GM21825 (cell line): ENCODE data around the gene NAPSA.

Experiments used
- ATAC-seq: cut with Tn5 transposase; IDR thresholded peaks from one replicate; pipeline ENCODE4 v1.9.1; 2021; ENCODE audit warnings: mild to moderate bottlenecking, moderate library complexity; ENCODE audit not compliant: unreplicated experiment

Gene NAPSA

DNA sequence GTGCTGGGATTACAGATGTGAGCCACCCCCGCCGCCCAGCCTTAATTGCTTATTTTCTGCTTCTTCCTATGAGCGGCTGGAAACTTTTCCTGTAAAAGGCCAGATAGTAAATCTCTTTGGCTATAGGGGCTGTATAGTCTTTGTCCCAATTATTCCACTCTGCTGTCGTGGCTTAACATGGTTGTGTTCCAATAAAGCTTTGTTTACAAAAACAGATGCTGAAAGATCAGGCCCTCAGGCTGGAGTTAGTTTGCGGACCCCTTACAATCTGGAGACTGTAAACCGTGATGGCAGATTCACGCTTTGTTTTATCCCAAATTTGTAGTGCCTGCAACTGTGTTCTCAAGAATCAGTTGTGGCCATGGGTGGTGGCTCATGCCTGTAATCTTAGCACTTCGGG is 47.0 kb downstream of the NAPSA start:
- no peak for ATAC-seq

DNA sequence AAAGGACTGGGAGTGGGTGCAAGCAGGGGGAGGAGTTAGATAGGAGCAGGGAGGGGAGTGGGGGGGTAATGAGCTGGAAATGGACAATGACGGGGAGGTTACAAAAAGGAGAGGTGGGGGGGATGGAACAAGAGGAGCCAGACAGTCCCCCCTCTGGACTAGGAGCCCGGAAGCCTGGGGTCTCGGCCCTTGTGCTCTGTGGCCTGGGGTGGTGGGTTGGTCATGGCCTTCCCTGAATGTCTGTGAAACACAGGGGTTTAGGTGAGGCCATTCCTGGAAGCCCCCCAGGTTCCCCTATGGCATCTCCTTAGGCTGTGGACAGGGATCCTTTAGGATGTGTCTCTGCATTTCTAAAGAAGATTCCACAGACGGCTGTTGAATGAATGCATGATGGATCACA is 48.3 kb downstream of the NAPSA start:
- ATAC-seq: no peak

- ATAC-seq: no peak
Measured at GRCh38 chr19:50315773-50316448, 49.5 kb downstream of the NAPSA start.

DNA sequence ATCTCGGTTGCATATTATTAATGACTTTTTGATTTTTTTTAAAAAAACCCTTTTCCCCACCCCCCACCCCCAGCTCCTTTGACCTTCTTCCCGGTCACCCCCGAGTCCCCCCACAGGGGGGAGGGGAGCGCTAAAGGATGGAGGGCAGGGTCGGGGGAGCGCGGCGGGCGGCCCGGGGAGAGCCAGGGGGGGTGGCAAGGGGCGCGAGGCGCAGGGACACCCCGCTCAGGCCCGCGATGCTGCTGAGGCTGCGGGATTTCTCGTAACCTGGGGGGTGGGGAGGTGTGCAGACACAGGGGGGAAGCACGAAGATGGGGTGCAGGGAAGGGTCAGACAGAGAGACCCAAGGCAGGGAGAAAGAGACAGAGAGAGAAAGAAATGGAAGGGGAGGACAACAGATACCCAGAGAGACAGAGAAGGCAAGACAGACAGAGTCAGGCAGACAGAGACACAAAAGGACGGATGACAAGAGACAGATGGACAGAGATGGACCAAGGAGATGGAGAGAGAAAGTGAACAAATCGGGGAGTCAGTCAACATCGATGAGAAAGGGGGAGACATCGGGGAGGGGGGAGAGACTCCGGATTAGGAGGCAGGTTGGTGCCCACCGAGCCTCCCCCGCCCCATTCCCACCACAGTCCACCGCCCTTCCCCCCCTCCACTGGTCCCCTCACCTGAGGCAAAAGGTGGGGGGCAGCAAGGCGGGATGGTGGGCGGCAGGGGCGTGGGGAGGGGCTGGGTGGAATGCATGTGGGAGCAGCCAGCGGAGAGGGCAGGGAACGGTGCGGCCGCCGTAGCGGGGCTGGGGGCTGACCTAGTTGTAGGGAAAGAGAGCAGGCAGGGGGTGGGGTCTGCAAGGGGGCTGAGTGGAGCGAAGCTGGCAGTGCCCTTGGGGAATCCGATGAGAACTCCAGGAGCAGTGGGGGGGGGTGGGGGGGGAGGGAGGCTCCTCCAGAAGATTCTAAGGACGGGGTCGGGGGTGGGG is 50.4 kb downstream of the NAPSA start:
- ATAC-seq: no peak

DNA sequence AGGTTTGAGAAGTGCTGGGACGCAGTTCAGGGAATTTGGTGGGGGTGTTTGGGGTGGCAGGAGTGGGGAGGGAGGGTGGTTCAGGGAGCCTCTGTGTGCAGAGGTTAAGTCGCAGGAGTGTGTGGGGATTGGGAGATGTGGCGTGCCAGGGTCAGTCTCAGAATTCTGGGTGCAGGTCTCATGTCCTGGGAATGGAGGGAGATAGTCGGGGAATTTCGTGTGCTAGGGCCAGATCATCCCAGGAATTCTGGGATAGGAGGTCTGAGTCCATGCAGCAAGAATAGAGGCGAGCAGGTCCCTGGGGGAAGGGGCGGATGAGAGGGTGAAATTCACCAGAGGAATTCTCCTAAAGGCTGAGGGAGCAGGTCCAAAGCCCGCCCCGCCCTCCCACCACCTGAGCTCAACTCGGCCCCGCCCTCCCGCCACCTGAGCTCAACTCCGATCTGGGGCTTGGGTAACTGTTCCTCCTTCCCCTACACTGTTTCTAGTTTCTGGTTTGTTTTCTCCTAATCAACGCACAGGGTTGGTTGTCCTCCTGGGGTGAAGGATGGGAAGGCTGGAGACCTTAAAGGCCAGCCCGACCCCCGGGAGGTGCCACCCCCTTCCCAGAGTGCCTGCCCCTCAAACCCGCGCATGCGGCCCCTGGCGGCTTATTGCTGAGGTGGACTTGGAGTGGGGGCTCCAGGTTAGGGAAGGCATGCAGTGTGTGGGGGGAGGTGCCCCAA is 51.5 kb downstream of the NAPSA start:
- no peak for ATAC-seq

DNA sequence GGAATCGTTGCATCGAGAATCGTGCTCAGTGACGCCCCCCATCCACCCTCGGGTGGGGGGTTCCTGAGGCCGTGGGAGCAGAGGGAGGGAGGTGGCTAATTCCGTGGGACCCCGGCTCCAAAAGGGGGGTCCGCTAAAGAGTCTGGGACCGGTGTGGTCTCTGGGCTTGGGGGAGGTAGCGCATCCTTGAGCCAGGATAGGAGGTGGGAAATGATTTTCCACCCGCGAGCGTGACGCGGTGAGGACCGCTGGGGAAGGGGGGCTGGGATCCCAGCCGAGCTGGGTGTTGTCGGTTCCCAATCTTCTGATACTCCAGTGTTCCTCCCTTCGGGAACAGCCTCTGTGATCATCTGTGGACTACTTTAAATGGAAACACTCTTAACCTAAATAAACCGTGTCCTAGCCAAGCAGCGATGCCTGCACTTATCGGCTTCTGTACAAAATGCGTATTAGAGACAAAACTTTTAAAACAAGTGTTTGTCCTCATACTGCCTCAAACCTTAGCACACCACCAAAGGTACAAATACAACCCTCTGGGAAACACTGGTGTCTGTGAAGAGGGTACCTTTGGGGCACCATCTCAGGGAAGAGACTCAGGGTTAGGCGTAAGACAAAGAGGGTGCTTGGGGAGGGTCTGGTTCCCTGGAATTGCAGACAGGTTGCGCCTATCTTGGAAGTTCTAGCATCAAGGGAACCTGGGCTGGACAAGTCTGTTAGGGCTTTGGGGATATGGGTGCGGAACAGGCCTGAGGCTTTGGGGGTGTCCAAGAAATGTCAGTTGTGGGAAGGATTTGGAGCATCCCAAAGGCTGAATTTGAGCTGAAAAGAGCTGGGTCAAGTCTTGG is 52.2 kb downstream of the NAPSA start:
- no peak for ATAC-seq

GRCh38 chr19:50311723-50312635 is 53.5 kb downstream of the NAPSA start:
- no peak for ATAC-seq

DNA sequence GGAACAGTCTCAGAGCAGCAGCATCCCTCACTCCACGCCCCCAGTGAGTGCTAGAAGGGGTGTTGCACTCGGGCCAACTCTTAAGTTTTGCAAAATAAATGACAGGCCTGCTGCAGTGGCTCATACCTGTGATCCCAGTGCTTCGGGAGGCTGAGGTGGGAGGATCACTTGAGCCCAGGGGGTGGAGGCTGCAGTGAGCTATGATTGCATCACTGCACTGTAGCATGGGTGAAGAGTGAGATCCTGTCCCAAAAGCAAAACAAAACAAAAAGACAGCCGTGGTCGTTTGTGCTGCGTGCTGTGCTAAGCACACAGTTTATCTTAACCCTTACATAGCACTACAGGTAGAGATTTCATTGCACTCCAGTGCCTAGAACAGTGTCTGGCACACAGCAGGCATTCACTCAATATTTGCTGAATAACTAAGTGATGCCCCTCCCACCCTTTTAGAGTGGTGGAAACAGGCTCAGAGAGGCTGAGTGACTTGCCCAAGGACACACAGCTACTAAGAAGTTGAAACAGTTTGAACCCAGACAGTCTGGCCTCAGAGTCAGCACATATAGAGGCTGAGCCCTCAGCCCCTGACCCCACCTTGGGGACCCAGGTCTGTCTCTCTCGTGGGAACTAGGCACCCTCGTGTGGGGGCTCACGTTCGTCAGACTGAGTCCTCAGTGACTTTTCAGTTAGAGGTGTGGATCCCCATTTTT is 54.5 kb downstream of the NAPSA start:
- no peak for ATAC-seq

DNA sequence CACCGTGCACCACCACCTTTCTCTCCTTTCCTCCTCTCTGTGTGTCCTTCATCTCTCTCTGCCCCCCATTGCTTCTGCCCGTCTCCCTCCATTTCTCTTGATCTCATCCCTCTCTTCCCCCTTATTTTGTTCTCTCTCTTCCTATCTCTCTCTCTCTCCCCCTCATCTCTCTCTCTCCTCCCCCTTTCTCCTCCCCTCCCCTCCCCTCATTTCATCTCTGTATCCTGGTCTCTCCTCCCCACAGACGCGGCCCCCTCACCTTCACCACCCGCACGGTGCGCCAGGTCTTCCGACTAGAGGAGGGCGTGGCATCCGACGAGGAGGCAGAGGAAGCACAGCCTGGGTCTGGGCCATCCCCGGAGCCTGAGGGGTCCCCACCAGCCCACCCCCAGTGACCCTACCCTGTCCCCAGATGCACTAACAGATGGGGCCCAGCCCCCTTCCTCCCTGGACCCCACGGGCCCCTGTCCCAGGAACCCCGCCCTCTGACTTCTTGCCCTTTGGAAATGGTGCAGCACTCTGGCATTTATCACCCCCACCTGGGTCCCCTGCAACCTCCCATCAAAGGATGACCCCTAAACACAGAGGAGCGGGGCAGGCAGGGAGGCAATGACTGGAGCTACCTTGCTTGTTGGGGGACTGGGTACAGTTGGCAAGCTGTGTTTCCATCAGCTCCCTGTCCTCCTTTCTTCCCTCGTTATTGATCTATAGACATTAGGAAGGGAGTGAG is 55.9 kb downstream of the NAPSA start:
- no peak for ATAC-seq

DNA sequence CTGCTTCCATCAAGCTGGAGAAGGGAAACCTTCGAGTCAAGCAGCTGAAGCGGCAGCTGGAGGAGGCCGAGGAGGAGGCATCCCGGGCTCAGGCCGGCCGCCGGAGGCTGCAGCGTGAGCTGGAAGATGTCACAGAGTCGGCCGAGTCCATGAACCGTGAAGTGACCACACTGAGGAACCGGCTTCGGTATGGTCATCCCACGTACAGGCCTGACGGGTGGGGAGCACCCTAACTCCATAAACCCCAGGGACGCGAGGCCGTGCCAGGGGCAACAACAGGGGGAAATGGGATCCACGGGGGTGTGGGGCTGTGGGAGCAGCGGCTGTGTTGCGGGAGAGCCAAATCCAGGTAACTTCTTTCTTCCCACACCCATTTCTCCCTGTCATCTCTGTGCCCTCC is 56.4 kb downstream of the NAPSA start:
- ATAC-seq: no peak
